ENCODE measurements around the gene IFI44.

- TF ChIP-seq CTCF (IDR thresholded peaks at IDR 0.05): no peak
- no peak for TF ChIP-seq POLR2A (IDR thresholded peaks at IDR 0.05)
- TF ChIP-seq EP300 (IDR thresholded peaks at IDR 0.05): no peak
Observed at GRCh38 chr1:78682496-78682895, 32.9 kb downstream of the IFI44 start.
